ENCODE results near the gene TTI1.

DNA sequence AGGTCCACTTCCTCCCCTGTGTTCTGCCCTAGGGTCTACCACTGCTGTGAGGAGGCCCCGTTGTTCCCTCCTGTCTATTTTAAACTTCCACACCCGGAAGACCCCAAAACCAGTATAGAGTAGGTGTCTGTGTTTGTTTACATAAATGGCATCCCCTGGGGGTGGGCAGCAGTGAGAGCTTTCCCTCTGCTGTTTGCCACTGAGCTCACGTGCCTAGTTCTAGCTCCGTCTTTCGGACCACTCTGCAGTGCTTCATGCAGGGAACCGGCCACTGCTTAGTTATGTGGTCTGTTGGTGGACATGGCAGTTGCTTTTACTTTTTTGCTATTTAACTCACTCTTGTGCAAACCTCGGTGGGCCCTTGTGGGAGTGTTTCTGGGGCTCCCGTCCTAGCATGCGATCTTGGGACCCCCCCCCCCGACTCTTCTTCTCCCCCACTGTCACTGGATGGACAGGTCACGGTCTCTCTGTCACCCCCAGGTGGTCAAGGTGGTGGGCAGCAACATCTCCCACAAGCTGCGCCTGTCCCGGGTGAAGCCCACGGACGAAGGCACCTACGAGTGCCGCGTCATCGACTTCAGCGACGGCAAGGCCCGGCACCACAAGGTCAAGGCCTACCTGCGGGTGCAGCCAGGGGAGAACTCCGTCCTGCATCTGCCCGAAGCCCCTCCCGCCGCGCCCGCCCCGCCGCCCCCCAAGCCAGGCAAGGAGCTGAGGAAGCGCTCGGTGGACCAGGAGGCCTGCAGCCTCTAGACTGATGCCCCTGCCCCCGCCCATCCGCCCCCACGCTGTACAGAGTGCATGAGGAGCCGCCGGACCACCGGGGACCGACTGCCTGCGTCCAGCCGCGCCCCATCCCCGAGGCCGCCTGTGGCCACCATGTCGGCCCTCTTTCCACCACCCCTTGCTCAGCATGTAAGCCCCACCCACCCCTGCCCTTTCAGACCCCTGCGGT is 89.5 kb downstream of the TTI1 start:
- no peak for TF ChIP-seq POLR2A (IDR thresholded peaks at IDR 0.05)
- no peak for TF ChIP-seq EP300 (IDR thresholded peaks at IDR 0.05; ENCODE audit: low read depth)
- TF ChIP-seq CTCF (IDR thresholded peaks at IDR 0.05) = no peak
